SKM-1 (cell line): ENCODE data around the gene CCDC197.

ENCODE experiments used
- DNase-seq: peaks from one replicate; lab custom pipeline; 2025; ENCODE audit not compliant: unreplicated experiment; lab: John Stamatoyannopoulos, UW

CCDC197 gene

DNA sequence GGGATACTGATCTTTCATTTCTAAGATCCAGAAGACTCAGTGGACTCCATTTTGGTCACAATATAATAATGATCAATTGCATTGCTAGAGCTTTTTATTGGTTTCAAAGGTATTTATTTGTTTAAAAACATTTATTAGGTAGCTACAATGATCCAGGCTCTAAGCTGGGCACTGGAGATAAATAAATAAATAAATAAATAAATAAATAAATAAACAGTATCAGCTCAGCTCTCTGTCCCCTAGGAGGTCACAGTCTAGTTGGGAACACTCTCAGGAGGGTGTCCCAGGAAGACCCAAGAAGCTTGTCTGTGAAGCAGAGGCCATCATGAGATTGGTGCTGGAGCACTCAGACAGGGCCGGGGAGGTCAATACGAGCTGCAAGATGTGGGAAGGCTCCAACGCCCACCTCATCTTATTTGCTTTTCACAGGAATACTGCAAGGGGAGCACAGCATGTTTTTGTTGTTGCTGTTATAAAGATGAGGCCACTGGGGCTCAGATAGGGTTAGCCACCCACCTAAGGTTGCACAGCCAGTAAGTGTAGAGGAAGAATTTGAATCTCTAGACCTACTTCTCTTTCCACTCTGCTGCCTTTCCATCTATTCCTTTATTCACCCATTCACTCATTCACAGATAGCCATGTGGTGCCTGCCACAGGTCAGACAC, 36.2 kb upstream of the CCDC197 start:
- DNase-seq: no peak

DNA sequence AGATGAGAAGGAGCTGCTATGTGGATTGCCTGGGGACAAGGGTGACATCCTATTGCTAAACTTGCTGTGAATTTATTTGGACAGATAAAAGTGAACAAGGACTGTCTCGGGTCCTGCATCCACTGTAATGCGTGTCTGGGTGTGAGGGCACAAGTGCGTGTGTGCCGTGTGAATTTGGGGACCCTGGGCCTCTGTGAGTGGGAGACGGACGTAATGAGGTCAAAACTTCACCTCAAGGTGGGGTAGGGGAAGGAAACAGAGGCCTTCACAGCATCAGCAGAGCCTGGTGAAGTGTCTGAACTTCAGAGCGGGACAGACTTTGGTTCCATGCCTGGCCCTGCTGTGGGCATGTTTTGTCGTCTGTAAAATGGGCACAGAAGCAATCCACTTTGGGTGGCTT, 35.5 kb upstream of the CCDC197 start:
- DNase-seq: no peak

DNA sequence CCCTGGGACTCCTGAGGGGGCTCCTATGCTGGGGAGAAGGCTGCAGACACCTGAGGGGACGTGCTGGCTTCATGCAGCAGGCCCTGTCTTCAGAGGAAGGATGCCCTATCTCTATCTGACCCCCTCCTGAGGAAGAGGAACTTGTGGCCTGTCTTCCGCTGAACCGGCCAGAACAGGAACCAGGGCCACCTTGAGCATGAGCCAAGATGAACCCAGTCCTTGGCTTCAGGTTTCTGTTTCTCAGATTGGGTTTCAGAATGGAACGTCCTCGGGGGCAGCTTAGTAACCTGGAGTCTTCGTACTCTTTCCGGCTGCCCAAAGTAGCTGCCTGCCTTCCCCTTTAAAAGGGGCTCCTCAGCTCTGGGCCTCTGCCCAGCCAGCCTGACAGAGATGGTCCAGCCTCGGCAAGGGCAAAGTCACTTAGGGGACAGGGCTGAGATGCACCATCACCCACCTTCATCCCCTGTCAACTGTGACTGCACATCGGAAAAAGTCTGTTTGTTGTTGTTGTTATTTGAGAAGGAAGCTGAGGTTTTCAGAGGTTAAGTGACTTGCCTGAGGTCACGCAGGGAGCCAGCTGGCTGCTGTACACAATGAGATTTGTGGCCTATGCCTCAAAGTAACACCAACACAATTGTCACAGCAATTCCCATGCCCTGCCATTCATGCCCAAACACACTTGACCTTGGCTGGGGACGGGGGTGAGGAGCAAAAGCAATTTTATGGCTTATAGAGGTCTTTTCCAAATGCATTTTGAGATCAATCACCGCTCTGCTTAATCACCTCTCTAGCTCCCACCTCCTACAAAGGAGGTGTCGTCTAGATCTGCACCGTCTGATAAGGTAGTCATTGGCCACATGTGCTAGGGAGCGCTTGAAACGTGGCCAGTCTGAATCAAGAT, 34.1 kb upstream of the CCDC197 start:
- DNase-seq: peak; percentile 58

DNA sequence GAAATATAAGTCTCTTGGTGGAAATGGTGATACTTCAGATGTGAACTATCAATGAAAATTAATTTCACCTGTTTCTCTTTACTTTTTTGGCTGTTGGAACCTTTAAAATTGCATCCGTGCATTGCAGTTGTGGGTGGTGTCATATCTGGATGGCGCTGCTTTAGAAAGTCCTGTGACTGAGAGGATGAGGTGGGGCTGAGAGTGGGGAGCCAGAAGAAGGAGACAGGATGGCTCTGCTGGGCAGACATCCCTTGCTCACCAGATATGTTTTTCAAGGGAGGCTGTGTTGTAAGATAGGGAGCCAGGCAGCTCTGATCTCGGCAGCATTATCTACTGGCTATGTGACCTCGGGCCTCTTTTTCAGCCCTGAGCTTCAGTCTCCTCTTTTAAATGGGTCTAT, 33.4 kb upstream of the CCDC197 start:
- DNase-seq: no peak

DNA sequence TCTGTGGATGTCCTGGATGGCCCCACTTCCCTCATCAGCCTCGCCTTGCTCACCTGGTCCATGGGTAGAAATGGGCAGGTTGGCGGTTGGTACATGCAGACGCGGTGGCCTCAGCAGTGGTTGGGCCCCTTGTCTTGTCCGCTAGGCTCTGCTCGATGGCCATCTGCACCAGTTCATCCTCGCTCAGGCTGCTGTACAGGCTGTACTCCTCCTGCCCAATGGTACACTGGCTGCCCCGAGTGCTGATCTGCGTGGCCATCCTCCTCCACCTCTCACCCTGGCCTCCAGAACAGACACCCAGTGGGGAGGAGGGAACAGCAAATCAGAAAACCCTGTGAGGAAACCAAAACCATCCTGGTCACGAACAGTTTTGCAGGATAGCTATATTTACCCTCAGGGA, 32.8 kb upstream of the CCDC197 start:
- DNase-seq: no peak

DNA sequence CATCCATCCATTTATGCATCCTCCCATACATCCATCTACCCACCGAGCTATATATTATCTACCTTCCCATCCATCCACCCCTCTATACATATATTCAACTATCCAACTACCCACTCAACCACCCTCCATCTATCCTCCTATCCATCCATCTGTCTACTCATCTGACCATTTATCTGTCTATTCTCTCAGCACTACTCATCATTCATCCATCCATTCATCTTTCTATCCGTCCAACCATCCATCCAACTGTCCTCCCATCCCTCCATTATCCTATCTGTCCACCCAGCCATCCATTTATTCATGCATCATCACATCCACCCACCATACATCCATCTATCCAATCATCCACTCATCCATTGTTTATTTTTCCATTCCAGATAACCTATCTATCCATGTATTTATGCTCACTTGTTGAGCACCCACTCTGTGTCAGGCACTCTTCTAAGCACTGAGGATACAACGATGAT, 32.2 kb upstream of the CCDC197 start:
- no peak for DNase-seq

DNA sequence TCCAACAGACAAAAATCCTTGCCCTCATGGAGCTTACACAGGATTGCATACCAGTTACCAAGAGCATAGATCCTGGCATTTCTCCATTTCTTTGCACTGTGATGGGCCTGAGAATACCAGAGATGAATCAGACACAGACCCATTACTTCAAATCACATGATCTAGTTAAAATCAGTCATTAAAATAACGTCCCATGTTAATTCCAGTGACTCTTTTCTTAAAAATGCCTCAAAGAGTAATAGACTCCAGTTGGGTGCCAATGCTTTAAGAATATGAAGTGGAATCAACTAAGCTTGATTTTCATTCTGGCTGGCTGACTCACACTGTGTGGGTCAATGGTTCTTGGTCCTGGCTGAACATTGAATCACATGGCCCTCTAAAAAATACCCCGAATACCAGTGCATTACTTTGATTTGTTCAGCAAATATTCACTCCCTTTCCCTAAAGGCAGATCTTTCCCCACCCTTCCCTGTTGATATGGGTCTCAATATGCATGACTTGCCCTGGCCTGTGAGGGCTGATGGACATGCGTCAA, 31.7 kb upstream of the CCDC197 start:
- DNase-seq: no peak

DNA sequence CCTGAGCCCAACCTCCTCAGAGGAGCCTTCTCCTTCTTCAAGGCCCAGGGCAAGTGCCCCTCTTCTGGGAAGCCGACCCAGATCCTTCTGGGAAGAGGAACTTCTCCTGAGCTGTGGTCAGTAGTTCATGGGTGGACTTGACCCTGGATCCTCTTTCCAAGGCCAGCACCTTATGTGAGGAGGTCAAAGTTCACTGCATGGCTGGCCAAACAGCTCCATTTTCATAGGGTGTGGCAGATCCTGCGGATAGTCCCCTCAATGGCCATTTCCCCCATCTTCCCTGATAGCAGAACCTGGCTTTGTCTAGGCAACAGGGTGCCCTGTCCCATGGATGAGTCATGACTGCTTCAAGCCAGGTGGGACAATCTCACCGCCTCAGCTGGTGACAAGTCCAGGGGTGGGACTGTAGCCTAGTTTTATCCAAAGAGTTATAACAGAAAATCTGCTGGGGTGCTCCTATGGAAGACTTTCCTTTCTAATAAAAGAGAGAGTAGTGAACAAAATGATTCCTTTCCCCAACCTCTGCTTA, 31.1 kb upstream of the CCDC197 start:
- DNase-seq: no peak

DNA sequence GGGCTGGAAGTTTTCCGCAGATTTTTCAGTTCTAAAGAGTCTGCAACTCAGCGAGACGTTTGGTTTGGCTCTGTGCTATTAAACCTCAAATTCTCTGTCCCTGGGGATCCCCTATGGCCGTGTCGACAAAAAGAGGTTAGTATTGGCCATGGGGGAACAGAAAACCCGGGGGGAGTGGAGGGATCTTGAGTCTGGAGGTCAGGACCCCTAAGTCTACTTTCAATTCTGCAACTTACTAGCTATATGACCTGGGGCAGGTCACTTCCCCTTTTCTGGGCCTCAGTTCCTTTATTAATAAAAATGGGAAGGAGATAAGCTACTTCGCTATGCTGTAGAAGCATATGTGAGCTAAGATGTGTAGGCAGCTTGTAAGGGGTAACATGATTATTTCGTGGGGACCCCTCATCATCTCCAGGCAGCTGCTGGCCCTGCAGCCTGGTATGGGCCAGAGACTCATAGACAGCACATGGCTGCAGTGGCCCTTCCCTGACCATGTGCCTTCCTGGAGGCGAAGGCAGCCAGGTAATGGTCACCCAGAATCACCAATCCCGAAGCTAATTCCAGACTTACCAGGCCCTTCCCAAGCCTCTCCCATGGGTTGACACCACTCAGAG, 29.4 kb upstream of the CCDC197 start:
- DNase-seq: peak; percentile 31

DNA sequence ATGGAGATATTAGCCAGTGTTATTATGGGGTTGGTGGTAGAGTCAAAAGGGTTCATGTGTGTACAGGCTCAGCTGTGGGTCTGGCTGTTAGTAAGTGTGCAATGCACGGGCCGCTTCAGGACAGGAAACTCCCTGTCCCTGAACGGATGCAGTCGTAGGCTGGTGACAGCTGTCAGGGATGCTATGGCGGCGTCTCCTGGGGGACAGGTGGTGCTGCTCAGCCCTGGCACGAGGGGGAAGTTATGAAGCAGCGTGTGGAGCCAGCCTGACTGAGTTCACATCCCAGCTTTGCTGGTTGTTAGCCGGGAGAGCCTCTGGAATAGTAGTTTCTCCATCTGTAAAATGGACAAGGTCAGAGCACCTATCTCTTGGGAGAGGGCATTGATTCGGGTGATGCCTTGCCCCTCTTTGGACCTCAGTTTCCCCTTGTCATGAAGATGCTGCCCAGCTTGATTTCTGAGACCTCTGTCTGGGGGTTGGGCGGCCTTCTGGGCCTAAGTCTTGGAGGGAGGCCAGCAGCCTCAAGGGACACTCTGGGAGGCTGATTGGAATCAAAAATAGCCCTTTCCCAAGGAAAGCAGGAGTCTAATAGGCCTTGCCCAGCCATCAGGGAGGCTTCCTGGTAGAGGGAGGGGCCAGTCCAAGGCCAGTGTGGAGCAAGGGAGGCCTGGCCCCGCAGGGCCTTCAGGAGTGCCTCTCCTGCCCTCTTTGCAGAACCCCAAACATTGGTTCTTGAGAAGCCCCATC, 27.8 kb upstream of the CCDC197 start:
- DNase-seq: no peak

DNA sequence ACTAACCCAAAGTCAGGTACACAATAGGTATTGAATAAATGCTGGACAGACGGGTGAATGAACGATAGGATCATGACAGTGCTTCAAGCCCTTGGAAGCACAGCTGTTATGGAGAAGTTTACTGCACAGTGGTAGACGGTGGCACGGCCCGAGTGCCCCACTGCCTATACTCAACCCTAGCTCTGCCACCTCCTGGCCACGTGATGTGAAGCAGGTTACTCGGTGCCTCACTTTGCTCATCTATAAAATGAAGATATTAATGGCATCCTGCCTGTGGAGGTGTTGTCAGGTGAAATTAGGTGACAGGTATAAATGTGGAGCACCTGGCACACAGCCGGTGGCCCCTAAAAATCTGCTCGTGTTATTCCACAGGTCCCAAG, 26.5 kb upstream of the CCDC197 start:
- DNase-seq: no peak

DNA sequence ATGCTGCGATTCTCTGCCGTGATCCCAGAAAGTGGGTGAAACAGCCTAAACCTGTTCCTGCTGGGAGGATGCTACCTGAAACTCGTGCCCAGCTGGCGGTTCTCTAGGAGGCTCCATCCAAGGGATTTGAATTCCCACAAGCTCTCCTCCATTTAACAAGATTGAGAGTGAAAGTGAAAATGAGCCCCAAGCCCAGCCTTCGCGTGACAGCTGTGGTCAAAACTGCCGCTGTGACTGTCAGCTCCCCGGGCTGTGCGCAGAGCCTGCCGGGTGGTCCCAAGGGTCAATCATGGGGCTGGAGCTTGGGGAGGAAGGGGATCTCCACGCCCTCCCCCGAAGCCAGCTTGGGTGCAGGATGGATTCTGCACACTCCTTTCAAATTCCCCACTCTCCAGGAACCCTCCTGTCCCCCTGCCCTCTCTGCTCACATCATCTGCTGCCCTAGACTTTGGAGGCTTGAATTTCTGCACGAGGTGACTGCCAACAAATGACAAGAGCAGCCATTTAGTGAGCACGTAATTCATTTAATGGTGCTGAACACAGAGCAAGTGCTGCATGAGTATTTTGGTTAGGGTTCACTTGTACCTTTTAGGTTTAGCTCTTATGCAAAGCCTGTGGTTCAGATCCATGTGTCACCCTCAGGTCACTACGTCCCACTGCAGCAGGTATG, 26.0 kb upstream of the CCDC197 start:
- DNase-seq: no peak

DNA sequence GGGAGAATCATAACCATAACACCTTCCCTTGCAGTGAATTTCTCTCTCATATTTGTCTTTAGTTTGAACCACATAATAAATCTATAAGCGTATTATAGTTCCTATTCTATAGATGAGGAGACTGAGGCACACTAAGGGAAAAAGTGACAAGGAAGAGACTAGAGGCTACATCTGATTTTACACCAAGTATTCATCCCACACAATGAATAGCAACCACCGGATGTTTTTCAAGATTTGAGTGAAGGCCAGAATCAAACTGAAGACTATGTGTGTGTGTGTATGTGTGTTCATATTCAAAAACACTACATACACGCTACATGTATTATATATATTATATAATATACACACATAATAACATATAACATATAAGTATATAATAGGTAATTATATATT, 25.5 kb upstream of the CCDC197 start:
- no peak for DNase-seq

DNA sequence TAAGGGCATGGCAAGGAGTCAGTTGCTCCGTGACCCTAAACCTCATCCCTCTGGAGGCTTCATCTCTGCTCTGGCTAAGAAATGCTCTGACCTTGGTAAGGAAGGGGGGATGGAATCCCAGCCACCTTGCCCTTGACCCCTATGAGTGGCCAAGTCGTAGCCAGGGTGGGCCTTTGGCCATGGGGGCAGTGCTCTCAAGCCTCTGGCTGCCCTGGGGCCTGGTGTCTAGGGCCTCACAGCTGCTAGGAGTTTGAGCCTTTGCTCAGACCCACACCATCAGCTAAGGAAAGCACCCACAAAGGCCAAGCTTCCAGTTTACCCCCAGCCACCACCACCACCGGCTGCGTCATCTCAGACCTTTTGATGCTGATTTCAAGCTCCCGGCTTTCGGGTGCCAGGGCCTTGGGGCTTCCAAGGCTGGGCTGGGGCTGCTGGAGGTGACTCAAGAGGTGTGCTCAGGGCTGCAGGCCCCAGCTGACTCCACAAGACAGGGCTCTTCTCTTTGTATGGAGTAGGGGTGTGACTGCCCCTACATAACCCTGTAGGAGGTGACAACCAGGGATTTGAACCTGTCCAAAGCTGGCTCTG, 24.4 kb upstream of the CCDC197 start:
- DNase-seq: no peak

DNA sequence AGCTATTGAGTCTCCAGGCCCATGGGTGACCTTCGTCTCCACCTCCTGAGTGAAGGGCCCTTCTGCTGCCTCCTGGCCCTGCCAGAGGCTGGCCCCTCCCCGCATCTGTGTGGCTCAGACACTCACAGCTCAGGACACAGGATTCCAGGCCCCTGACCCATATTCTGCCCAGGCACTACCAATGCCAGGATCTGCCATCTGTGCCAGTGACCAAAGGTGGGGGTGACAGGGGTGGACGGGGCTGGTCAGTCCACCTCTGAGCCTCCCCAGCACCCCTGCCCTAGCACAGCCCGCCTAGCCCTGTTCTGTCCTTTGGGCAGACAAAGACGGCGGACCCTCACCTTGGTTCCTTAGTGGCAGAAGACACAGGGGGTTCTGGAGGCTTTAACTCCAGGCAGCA, 23.5 kb upstream of the CCDC197 start:
- DNase-seq: no peak

DNA sequence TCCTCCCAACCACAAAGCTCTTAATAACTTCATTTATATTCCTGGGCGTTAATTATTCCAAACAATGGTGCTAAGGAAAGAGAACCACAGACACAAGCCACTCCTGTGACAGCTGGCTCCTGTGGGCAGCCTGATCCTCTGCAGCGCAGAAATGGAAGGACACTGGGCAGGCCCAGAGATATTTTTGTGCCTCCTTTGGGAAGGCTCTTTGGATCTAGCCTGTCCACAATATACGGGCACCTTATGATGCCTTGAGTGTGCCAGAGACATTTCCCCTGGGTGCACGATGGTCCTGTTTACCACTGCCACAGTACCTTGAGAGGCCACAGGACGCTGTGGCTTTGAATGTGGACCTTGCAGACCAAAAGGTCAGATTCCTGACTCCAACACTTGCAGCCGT, 22.8 kb upstream of the CCDC197 start:
- no peak for DNase-seq

DNA sequence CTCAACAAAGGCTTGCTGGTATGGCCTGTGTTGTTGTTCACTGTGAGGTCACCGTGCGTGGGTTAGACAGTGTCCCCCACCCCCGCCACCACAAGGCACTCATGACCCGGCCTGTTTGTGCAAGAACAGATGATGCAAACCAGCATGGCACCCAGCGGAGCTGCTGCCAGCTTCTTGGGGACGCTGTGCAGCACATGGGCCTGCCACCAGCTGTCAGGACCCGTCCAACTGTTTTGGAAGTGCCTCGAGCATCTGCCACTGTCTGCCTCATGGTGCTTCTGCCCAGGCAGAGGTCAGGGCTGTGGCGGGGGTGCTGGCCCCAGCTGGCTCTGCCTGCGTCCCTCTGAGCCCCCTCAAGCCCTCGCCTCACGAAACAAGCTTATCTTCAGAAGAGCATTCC, 22.3 kb upstream of the CCDC197 start:
- DNase-seq: no peak

DNA sequence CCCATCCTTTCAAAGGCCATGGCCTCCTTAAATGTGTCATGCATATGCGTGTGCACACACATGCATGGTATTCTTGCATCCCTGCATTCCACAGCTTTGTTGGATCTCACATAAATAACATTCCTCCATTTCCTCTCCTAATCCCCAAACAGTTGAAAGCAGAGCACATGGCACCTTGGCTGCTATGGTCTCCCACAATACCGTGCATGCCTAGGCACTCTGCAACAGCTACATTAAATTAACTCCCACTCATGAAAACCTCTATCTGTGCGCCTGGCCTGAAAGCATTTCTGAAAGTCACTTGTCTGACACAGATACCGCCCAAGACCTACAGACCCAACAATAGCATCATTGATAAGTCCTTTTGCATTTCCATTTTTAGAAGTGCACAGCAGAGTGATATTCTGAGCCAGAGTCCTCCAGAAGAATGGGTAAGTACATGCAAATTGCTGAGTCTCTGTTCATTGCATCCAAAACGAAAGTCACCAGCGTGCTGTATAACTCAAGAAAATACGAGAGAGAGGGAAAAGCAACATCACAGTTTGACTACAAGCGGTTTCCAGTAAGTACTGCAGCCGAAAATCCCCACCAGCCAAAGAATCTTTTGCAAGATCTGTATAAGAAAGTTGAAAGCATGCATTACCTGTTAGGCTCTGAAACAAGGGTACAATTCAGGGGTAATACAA, 21.2 kb upstream of the CCDC197 start:
- DNase-seq: no peak

DNA sequence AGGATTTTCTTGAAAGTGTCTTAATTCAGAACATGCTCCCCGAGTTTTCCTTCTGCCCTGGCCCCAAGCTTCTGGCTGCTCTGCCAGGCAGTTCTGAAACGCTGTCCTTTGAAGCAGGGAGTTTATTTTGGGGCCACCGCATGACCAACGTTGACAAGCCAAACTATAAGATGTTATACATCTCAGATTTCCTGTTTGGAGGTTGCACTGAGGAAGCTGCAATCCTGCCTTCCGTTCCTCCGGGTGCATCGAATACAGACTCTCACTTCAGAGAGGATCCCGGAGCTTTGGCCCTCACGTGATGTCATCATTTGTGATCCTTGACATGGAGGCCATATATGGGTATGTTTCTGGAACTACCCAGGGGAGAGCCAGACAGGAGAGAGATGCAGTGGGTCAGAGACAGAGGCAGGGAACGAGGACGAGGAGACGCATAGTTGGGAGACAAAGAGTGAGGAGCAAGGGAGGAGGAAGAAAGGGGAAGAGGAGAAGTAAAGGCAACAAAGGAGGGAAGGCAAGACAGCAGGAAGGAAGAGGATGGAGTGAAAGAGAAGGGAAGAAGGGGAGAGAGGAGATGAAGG, 20.5 kb upstream of the CCDC197 start, which contains the start of gene ASB2:
Gene ASB2 (minus strand): TSS at position 94 of the 581 bp plus-strand sequence. CDS start 12,031 bp downstream, outside the sequence.
- no peak for DNase-seq
